Small intestine (tissue), 7 donors: Measurements from ENCODE around the gene TSPAN18. TPM values are rescaled to one million over a fixed set of nuclear protein-coding genes. Genes with fewer than 3 reads are reported as not detected.

Experiments used
- DNase-seq, 2 donors: peaks; one replicate each; pipeline versions ENCODE4 v3.0.0 to v3.0.0-alpha.2; 2013
- FAIRE-seq: peaks from 2 replicates; lab custom pipeline; 2012; peaks lifted over from hg19 to GRCh38; lab: Jason Lieb, UNC
- H3K27ac ChIP-seq, 3 donors: one replicate each; pipeline ENCODE4 v1.5.1; 2013; ENCODE audit warnings: low read length in 2 of 3, mild to moderate bottlenecking in 2 of 3, control low read depth in 1 of 3, inconsistent platforms in 1 of 3, low read depth in 1 of 3, moderate library complexity in 1 of 3
- H3K27me3 ChIP-seq, 3 donors: one replicate each; pipeline ENCODE4 v1.6.1; 2013; ENCODE audit warnings: low read length in 3 of 3, inconsistent platforms in 1 of 3; ENCODE audit not compliant: control insufficient read depth in 3 of 3, insufficient read depth in 3 of 3
- H3K36me3 ChIP-seq, 3 donors: one replicate each; pipeline ENCODE4 v1.6.1; 2013; ENCODE audit warnings: low read length in 3 of 3, inconsistent platforms in 1 of 3, low read depth in 1 of 3, mild to moderate bottlenecking in 1 of 3, moderate library complexity in 1 of 3; ENCODE audit not compliant: control insufficient read depth in 3 of 3, insufficient read depth in 2 of 3
- H3K4me1 ChIP-seq, 3 donors: one replicate each; pipeline ENCODE4 v1.6.1; 2013; ENCODE audit warnings: low read length in 2 of 3, inconsistent platforms in 1 of 3, low read depth in 1 of 3, mild to moderate bottlenecking in 1 of 3, moderate library complexity in 1 of 3; ENCODE audit not compliant: control insufficient read depth in 3 of 3, insufficient read depth in 2 of 3
- H3K4me3 ChIP-seq, 3 donors: one replicate each; pipeline ENCODE4 v1.5.1; 2013; ENCODE audit warnings: low read length in 3 of 3, control low read depth in 1 of 3, inconsistent platforms in 1 of 3, low read depth in 1 of 3, mild to moderate bottlenecking in 1 of 3, moderate library complexity in 1 of 3
- H3K9me3 ChIP-seq, 2 donors: one replicate each; pipeline ENCODE4 v1.6.1; 2013; ENCODE audit warnings: low read depth in 1 of 2, low read length in 1 of 2; ENCODE audit not compliant: control insufficient read depth in 2 of 2, insufficient read depth in 1 of 2
- WGBS, 3 donors: extraction: QIAGEN DNeasy Blood & Tissue Kit; methylation state at CpG; one replicate each; pipeline ENCODE4 v1.1.7; 2013; 5-methylcytosine and 5-hydroxymethylcytosine counted together
- polyA plus RNA-seq, 4 donors: library from polyadenylated mRNA; stranded (reverse) in 3 of 4; unstranded in 1 of 4; fragments of 200-250 nt in 3 of 4; fragments of 120-200 nt in 1 of 4; gene quantifications; one replicate each; pipeline versions ENCODE4 v1.2.1 to v1.2.3, GENCODE V29; 2013
- donor health status: healthy with polysubstance abuse.
- donor health status: control.
- donor health status: control.
- donor health status: Bipolar disorder and iron deficiency.
- donor health status: healthy.

The TSPAN18 gene
- polyA plus RNA-seq, 4 donors: 1.1 to 45.2 (median 8.8) TPM; not detected in 1

- Histone ChIP-seq H3K36me3 (peaks cover 0 to 19% (median 0%) of the 10 kb centered on the region in 3 donors), H3K4me3 (no peak overlapping the region), H3K27me3 (no peaks in the 10 kb centered on the region), H3K4me1 (peaks cover 0 to 26% (median 4%) of the 10 kb centered on the region in 3 donors), H3K27ac (no peak overlapping the region), H3K9me3 (no peaks in the 10 kb centered on the region)
- 87 to 94% (median 90%) methylated on average over 6 of the region's 6 CpGs for WGBS, 3 donors
- no peak for DNase-seq
- FAIRE-seq: no peak
Observed at GRCh38 chr11:44776551-44777208, 49.9 kb downstream of the TSPAN18 start.

- DNase-seq (no peak), FAIRE-seq (no peak)
- H3K4me1 ChIP-seq: peaks cover 0 to 26% (median 4%) of the 10 kb centered on the region in 3 donors
- H3K4me3 ChIP-seq: no peak overlapping the region
- H3K36me3 ChIP-seq: peaks cover 0 to 19% (median 0%) of the 10 kb centered on the region in 3 donors
- no peaks in the 10 kb centered on the region for H3K27me3 ChIP-seq
- H3K9me3 ChIP-seq: no peaks in the 10 kb centered on the region
- WGBS, 3 donors: 85 to 92% (median 86%) methylated on average over 6 of the region's 6 CpGs
- H3K27ac ChIP-seq: no peak overlapping the region
Observed at GRCh38 chr11:44777209-44778194, 50.7 kb downstream of the TSPAN18 start.

- no peak for FAIRE-seq
- 90 to 96% (median 93%) methylated on average over 5 of the region's 5 CpGs for WGBS, 3 donors
- peaks cover 0 to 18% (median 0%) of the 10 kb centered on the region in 3 donors for H3K36me3 ChIP-seq
Observed at GRCh38 chr11:44778195-44779100, 51.7 kb downstream of the TSPAN18 start.

DNA sequence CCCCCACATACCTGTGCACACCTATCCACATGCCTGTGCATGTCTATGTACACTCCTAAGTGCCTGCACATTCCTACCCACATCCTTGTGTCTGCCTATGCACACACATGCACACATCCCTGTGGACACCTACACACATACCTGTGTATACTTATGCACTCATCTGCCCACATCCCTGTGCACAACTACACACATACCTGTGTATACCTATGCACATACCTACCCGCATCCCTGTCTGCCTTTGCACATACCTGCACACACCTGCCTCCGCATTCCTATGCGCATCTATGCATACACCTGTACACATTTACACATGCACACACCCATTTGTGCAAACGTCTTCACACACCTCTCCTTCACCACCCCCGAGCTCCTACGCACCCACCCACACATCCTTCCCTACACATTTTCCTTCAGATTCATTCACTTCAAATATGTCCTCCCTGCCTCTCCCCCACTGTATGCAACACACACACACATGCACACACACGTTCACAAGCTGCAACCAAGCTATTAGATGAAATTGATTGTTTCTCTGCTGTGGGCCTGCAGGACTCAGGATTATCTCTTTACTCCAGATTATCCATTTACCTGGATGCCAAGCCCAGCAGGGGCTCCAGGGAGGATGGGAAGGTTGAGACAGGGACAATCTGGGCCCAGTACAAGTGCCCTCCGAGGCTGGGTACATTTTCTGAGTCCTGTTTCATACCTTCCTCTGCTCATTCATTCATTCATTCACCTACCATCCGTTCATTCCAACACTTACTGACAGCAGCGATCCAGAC, 53.2 kb downstream of the TSPAN18 start:
- peaks cover 0 to 26% (median 0%) of the 10 kb centered on the region in 3 donors for H3K4me1 ChIP-seq
- DNase-seq: no peak
- peak overlapping the region in 1 of 3 donors; percentile 67 for H3K27ac ChIP-seq
- WGBS, 3 donors: 79 to 84% (median 81%) methylated on average over 10 of the region's 10 CpGs
- H3K36me3 ChIP-seq: peaks cover 0 to 13% (median 0%) of the 10 kb centered on the region in 3 donors
- no peak overlapping the region for H3K4me3 ChIP-seq
- H3K27me3 ChIP-seq: no peaks in the 10 kb centered on the region
- H3K9me3 ChIP-seq: no peaks in the 10 kb centered on the region
- FAIRE-seq: no peak

More at GRCh38 chr11:44778195-44779100, 51.7 kb downstream of the TSPAN18 start:
- peaks cover 0 to 25% (median 3%) of the 10 kb centered on the region in 3 donors for H3K4me1 ChIP-seq
- no peak for DNase-seq
- no peak overlapping the region for H3K27ac ChIP-seq
- no peaks in the 10 kb centered on the region for H3K9me3 ChIP-seq
- H3K4me3 ChIP-seq: no peak overlapping the region
- H3K27me3 ChIP-seq: no peaks in the 10 kb centered on the region

DNA sequence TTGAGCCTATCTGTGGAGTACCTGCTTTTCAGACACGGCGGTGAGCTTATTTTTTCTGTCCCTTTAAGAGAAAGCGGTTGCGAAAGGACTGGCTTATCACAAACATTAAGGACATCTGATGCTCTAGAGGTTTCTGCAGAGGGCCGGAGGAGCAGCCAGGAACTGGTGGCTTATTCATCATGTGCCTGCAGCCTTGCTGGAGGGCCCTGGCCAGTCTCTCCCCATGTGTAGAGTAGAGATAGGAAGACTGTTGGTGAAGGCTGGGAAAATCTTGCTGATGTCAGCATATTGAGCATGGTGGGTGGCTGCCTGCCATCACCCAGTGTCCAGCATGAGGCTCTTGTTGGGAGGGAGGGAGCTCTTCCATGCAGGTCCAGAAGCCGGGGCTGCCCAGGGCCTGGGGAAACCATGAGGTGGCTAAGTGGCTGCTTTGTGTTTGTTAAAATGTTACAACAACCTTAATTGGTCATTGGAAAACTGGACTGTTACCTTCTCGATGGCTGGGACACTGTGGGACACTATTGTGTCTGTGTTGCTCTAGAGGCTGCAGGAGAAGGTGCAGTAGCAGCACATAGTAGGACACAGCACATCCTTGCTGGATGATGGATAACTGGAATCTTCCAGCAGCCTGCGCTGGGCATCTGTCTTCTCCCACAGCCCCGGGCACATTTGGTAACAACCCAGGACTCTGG, 54.3 kb downstream of the TSPAN18 start:
- H3K9me3 ChIP-seq: no peaks in the 10 kb centered on the region
- peaks cover 0 to 31% (median 0%) of the 10 kb centered on the region in 3 donors for H3K4me1 ChIP-seq
- peak; percentile 25 to 86 for DNase-seq
- WGBS, 3 donors: 42 to 55% (median 53%) methylated on average over 9 of the region's 9 CpGs
- peaks cover 0 to 11% (median 0%) of the 10 kb centered on the region in 3 donors for H3K36me3 ChIP-seq
- no peak for FAIRE-seq
- no peaks in the 10 kb centered on the region for H3K27me3 ChIP-seq
- H3K27ac ChIP-seq: peak overlapping the region in 1 of 3 donors; percentile 67
- no peak overlapping the region for H3K4me3 ChIP-seq

- 88 to 92% (median 92%) methylated on average over 2 of the region's 2 CpGs for WGBS, 3 donors
Observed at GRCh38 chr11:44781655-44782054, 54.9 kb downstream of the TSPAN18 start.

GRCh38 chr11:44782478-44782877, 55.7 kb downstream of the TSPAN18 start:
- no peak for FAIRE-seq
- 90 to 97% (median 96%) methylated on average over 4 of the region's 4 CpGs for WGBS, 3 donors
- Histone ChIP-seq H3K36me3 (peaks cover 0 to 3% (median 0%) of the 10 kb centered on the region in 3 donors), H3K9me3 (no peaks in the 10 kb centered on the region), H3K4me3 (no peak overlapping the region), H3K27ac (no peak overlapping the region), H3K27me3 (no peaks in the 10 kb centered on the region), H3K4me1 (peaks cover 0 to 31% (median 0%) of the 10 kb centered on the region in 3 donors)
- DNase-seq: no peak

More at GRCh38 chr11:44781655-44782054, 54.9 kb downstream of the TSPAN18 start:
- H3K4me3 ChIP-seq: no peak overlapping the region
- no peak for FAIRE-seq
- peaks cover 0 to 31% (median 0%) of the 10 kb centered on the region in 3 donors for H3K4me1 ChIP-seq
- peak overlapping the region in 1 of 3 donors; percentile 67 for H3K27ac ChIP-seq
- no peak for DNase-seq
- H3K9me3 ChIP-seq: no peaks in the 10 kb centered on the region
- peaks cover 0 to 5% (median 0%) of the 10 kb centered on the region in 3 donors for H3K36me3 ChIP-seq
- no peaks in the 10 kb centered on the region for H3K27me3 ChIP-seq
